ENCODE data around the gene TRMO.

TRMO gene

DNA sequence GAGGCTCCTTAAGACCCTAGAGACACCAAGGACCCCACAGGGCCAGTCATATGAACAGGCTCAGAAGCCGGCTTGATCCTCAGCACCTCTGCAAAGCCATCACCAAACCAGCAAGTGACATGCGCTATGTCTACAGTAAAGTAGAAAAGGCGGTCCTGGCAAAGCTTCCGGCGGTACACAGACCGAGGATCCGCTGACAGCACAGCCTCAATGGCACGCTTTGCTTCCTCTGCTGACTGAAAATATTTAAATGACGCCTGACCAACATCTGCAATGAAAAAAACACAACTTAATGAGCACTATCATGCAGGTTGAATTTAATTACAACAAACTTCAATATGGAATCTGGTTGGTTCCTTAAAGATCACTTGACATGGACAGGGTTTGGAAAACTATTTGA is 17.6 kb downstream of the TRMO start:
- Histone ChIP-seq H3K27me3 (ENCODE audit: insufficient read depth, poor library complexity, severe bottlenecking) (no peaks in the 10 kb centered on the region), H3K27ac (replicated peaks) (peak overlapping the region; percentile 90), H3K4me3 (replicated peaks; ENCODE audit: insufficient read depth, low read length) (no peak overlapping the region)
- no peak for TF ChIP-seq POLR2AphosphoS5 (IDR thresholded peaks at IDR 0.05; ENCODE audit: low read depth)
- TF ChIP-seq GABPA (IDR thresholded peaks at IDR 0.05; ENCODE audit: low read depth) = no peak
- no peak for TF ChIP-seq REST (IDR thresholded peaks at IDR 0.05; ENCODE audit: insufficient replicate concordance, low read depth)
- no peak for TF ChIP-seq SPI1 (IDR thresholded peaks at IDR 0.05; ENCODE audit: borderline replicate concordance, low read depth)
- TF ChIP-seq, protein P1, sequence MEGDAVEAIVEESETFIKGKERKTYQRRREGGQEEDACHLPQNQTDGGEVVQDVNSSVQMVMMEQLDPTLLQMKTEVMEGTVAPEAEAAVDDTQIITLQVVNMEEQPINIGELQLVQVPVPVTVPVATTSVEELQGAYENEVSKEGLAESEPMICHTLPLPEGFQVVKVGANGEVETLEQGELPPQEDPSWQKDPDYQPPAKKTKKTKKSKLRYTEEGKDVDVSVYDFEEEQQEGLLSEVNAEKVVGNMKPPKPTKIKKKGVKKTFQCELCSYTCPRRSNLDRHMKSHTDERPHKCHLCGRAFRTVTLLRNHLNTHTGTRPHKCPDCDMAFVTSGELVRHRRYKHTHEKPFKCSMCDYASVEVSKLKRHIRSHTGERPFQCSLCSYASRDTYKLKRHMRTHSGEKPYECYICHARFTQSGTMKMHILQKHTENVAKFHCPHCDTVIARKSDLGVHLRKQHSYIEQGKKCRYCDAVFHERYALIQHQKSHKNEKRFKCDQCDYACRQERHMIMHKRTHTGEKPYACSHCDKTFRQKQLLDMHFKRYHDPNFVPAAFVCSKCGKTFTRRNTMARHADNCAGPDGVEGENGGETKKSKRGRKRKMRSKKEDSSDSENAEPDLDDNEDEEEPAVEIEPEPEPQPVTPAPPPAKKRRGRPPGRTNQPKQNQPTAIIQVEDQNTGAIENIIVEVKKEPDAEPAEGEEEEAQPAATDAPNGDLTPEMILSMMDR (IDR thresholded peaks at IDR 0.05; ENCODE audit: insufficient read depth, low read length) = no peak
- no peak for DNase-seq (ENCODE audit: low read depth in 1 of 2, low spot score in 1 of 2)

DNA sequence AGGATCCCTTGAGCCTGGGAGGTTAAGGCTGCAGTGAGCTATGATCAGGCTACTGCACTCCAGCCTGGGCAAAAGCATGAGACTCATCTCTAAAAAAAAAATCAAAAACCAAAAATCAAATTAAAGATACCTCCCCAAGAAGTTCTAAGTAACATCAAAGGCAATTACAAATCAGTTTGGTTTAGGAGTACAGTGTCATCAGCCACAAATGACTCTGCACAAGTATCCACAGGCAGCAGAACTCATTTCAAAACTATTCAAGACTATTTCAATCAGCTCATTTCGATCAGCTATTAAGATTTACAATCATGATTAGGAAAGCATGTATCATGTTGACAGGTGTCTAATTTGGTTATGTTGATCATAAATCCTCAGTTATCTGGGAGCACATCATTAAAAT is 19.1 kb downstream of the TRMO start:
- Histone ChIP-seq H3K27ac (replicated peaks) (peak overlapping the region; percentile 50), H3K27me3 (ENCODE audit: insufficient read depth, poor library complexity, severe bottlenecking) (no peaks in the 10 kb centered on the region), H3K4me3 (replicated peaks; ENCODE audit: insufficient read depth, low read length) (no peak overlapping the region)
- DNase-seq (ENCODE audit: low read depth in 1 of 2, low spot score in 1 of 2) = no peak
- no peak for TF ChIP-seq REST (IDR thresholded peaks at IDR 0.05; ENCODE audit: insufficient replicate concordance, low read depth)
- TF ChIP-seq GABPA (IDR thresholded peaks at IDR 0.05; ENCODE audit: low read depth) = no peak
- no peak for TF ChIP-seq SPI1 (IDR thresholded peaks at IDR 0.05; ENCODE audit: borderline replicate concordance, low read depth)
- TF ChIP-seq, protein P1 (IDR thresholded peaks at IDR 0.05; ENCODE audit: insufficient read depth, low read length) = no peak
- no peak for TF ChIP-seq POLR2AphosphoS5 (IDR thresholded peaks at IDR 0.05; ENCODE audit: low read depth)

DNA sequence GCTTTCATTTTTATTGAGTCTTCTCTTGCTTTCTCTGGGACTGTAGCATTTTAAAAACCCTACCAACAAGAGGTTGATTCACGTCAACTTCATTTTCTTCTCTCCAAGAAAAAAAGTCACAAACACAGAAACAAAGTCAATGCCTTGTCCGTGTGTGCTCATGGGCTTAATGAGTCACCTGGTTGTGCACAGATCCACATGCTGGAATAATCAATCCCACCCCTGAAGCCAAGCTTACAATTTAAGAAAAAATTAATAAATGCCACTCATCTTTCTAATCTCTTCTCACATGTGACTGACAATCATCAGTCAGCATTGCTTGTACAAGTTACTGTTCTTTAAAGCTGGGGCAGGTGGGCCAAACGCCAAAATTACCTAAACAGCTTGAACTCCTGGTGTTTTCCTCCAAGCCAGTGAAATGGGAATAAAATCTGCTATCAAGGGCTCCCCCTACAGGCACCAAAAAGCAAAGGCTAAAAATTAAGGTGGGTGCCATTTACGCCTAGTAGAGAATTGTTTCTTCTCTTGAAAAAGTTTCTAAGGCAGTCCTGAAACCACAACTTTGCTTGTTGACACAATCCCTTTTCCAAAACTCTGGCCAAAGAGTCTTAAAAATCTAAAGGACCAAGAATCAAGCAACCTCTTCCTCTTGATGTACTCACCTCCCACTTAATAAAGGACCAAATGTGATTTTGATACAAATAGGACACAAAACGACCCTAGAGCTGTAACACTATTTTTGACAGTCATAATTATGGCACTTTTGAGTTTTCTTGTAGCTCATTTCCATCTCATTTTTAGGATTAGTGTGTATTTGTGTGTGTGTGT is 21.3 kb downstream of the TRMO start:
- H3K4me3 ChIP-seq (replicated peaks; ENCODE audit: insufficient read depth, low read length) = no peak overlapping the region
- TF ChIP-seq, protein P1 (IDR thresholded peaks at IDR 0.05; ENCODE audit: insufficient read depth, low read length) = peak; percentile 66
- TF ChIP-seq REST (IDR thresholded peaks at IDR 0.05; ENCODE audit: insufficient replicate concordance, low read depth) = no peak
- no peaks in the 10 kb centered on the region for H3K27me3 ChIP-seq (ENCODE audit: insufficient read depth, poor library complexity, severe bottlenecking)
- peak in 1 of 2 experiments; percentile 28 for DNase-seq (ENCODE audit: low read depth in 1 of 2, low spot score in 1 of 2)
- no peak overlapping the region for H3K27ac ChIP-seq (replicated peaks)
